Measurements from ENCODE around the gene BAIAP3. TPM values are rescaled to one million over a fixed set of nuclear protein-coding genes. Genes with fewer than 3 reads are reported as not detected.

The BAIAP3 gene
- polyA plus RNA-seq, 6 donors from 2014 or later = 0.20 to 1.3 (median 0.67) TPM; not detected in 1

DNA sequence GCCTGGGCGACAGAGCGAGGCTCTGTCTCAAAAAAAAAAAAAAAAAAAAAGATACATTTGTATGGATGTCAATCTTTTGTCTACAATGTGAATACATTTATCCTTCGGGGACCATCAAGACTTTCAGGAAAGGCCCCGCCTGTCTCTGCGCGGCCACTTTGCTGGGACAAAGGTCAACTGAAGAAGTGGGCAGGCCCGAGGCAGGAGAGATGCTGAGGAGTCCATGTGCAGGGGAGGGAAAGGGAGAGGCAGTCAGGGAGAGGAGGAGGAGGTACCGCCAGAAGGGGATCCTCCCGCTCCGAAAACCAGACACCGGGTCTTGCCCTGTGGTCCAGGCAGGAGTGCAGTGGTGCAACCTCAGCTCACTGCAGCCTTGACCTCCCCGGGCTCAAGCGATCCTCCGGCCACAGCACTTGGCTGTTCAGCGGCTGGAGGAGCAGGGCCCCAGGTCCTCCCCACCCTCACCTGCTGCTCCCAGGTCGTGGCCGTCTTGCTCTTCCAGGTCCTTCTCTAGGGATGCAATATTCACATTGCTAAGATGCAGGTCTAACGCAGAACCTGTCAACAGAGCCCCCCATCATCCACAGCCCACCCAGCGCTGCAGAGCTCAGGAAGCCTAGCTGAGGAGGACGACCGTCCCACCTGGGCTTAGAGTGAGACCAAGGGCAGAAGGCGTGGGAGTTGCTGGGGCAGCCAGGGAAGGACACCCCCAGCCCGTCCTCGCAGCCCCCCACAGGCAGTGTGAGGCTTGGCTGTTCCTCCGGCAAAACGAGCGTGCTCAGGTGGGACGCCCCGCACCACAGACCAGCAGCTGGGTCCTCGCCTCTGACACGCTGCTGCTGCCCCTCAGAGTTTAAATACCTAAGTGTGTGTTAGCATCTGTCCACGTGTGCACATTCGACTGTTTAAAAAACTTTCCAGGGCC lies 37.9 kb downstream of the BAIAP3 start:
- no peak for DNase-seq
- peaks cover 0 to 2% (median under 1%) of the 10 kb centered on the region in 3 donors for H3K4me1 Mint-ChIP-seq
- no peaks in the 10 kb centered on the region for H3K9me3 Mint-ChIP-seq
- H3K4me3 Mint-ChIP-seq = peak overlapping the region in 1 of 8 donors; percentile 9
- H3K27ac Mint-ChIP-seq = peak overlapping the region in 1 of 6 donors; percentile 69
- no peaks in the 10 kb centered on the region for H3K27me3 Mint-ChIP-seq
- ATAC-seq (ENCODE audit: low read depth in 2 of 2) = no peak
- H3K36me3 Mint-ChIP-seq = no peaks in the 10 kb centered on the region

GRCh38 chr16:1372292-1372950 lies 39.0 kb downstream of the BAIAP3 start:
- Mint-ChIP-seq H3K36me3 (no peaks in the 10 kb centered on the region), H3K9me3 (no peaks in the 10 kb centered on the region), H3K4me1 (peaks cover 0 to 4% (median 4%) of the 10 kb centered on the region in 3 donors), H3K27ac (no peak overlapping the region), H3K4me3 (no peak overlapping the region), H3K27me3 (no peaks in the 10 kb centered on the region)
- DNase-seq = no peak
- no peak for ATAC-seq (ENCODE audit: low read depth in 2 of 2)

- DNase-seq (no peak), ATAC-seq (ENCODE audit: low read depth in 2 of 2) (no peak)
- Mint-ChIP-seq H3K9me3 (no peaks in the 10 kb centered on the region), H3K36me3 (no peaks in the 10 kb centered on the region), H3K27me3 (no peaks in the 10 kb centered on the region), H3K4me3 (no peak overlapping the region), H3K27ac (no peak overlapping the region), H3K4me1 (peaks cover 10 to 20% (median 16%) of the 10 kb centered on the region in 3 donors)
These were observed 41.2 kb downstream of the BAIAP3 start for GRCh38 chr16:1374418-1375297.

DNA sequence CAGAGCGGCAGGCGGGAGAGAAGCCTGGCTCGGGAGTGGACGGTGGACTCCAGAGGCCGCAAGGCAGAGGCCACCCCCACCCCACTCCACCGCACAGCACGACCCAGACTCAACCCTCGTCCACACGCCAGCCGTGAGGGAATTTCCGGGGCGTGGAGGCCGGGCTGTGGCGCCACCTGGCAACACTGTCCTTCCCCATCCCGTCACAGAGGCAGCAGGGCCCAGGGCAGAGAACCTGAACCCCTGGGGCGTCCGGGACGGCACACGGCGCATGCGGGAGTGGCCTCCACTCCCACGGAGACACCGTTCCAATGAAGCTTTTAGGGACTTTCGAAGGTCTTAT lies 41.8 kb downstream of the BAIAP3 start:
- DNase-seq (no peak), ATAC-seq (ENCODE audit: low read depth in 2 of 2) (no peak)
- no peaks in the 10 kb centered on the region for H3K36me3 Mint-ChIP-seq
- H3K9me3 Mint-ChIP-seq = no peaks in the 10 kb centered on the region
- peak overlapping the region in 1 of 6 donors; percentile 34 for H3K27ac Mint-ChIP-seq
- H3K4me1 Mint-ChIP-seq = peaks cover 14 to 25% (median 21%) of the 10 kb centered on the region in 3 donors
- H3K27me3 Mint-ChIP-seq = no peaks in the 10 kb centered on the region
- no peak overlapping the region for H3K4me3 Mint-ChIP-seq

- Mint-ChIP-seq H3K4me1 (peaks cover 16 to 27% (median 21%) of the 10 kb centered on the region in 3 donors), H3K36me3 (no peaks in the 10 kb centered on the region), H3K27ac (peak overlapping the region in 2 of 6 donors; percentile 14 to 34), H3K9me3 (no peaks in the 10 kb centered on the region), H3K4me3 (no peak overlapping the region), H3K27me3 (no peaks in the 10 kb centered on the region)
- no peak for DNase-seq
- ATAC-seq (ENCODE audit: low read depth in 2 of 2) = no peak
These were observed 42.4 kb downstream of the BAIAP3 start for GRCh38 chr16:1375741-1376410.

DNA sequence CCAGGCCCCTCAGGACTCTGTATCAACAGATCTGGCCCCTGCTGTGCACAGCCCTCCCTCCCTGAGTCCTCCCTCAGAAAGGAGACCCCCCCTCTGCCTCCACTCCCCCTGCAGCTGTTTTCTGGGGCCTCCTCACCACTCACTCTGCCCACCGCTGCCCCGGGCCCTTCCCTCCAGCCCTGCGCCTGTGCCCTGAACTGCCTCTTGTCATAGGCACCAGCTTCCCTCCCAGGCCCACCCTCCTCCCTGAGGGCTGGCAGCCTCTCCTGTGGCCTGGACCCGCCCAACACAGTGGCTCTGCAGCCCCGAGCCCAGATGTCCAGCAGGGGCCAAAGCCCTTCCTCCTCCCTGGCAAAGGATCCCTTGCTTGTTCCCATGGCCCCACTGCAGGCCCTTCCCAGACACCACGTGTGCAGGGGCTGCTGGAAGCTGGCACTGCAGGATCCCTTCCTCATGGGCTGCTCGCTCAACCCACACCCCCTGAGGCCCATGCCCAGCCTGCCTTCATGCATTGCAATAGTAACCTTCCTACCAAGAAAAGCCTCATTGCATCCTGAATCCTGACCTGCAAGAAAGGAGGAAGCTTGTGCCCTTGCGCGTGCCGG lies 44.1 kb downstream of the BAIAP3 start:
- no peaks in the 10 kb centered on the region for H3K9me3 Mint-ChIP-seq
- H3K27me3 Mint-ChIP-seq = no peaks in the 10 kb centered on the region
- no peak for ATAC-seq (ENCODE audit: low read depth in 2 of 2)
- H3K4me1 Mint-ChIP-seq = peaks cover 16 to 27% (median 21%) of the 10 kb centered on the region in 3 donors
- peak overlapping the region in 3 of 6 donors; percentile 41 to 84 (median 44) for H3K27ac Mint-ChIP-seq
- H3K4me3 Mint-ChIP-seq = peak overlapping the region in 2 of 8 donors; percentile 35 to 61
- DNase-seq = no peak
- no peaks in the 10 kb centered on the region for H3K36me3 Mint-ChIP-seq

- Mint-ChIP-seq H3K4me3 (peak overlapping the region; percentile 5 to 87 (median 52)), H3K36me3 (no peaks in the 10 kb centered on the region), H3K4me1 (peaks cover 16 to 27% (median 21%) of the 10 kb centered on the region in 3 donors), H3K27me3 (no peaks in the 10 kb centered on the region), H3K27ac (peak overlapping the region in 5 of 6 donors; percentile 44 to 92 (median 84)), H3K9me3 (no peaks in the 10 kb centered on the region)
- ATAC-seq (ENCODE audit: low read depth in 2 of 2) = no peak
- no peak for DNase-seq
These were observed 44.8 kb downstream of the BAIAP3 start for GRCh38 chr16:1378087-1378803.

GRCh38 chr16:1378804-1379303 lies 45.4 kb downstream of the BAIAP3 start:
- Mint-ChIP-seq H3K4me1 (peaks cover 16 to 27% (median 21%) of the 10 kb centered on the region in 3 donors), H3K4me3 (peak overlapping the region; percentile 5 to 87 (median 44)), H3K36me3 (no peaks in the 10 kb centered on the region), H3K27me3 (no peaks in the 10 kb centered on the region), H3K9me3 (no peaks in the 10 kb centered on the region), H3K27ac (peak overlapping the region in 5 of 6 donors; percentile 80 to 96 (median 84))
- DNase-seq = no peak
- peak; percentile 72 to 75 for ATAC-seq (ENCODE audit: low read depth in 2 of 2)

DNA sequence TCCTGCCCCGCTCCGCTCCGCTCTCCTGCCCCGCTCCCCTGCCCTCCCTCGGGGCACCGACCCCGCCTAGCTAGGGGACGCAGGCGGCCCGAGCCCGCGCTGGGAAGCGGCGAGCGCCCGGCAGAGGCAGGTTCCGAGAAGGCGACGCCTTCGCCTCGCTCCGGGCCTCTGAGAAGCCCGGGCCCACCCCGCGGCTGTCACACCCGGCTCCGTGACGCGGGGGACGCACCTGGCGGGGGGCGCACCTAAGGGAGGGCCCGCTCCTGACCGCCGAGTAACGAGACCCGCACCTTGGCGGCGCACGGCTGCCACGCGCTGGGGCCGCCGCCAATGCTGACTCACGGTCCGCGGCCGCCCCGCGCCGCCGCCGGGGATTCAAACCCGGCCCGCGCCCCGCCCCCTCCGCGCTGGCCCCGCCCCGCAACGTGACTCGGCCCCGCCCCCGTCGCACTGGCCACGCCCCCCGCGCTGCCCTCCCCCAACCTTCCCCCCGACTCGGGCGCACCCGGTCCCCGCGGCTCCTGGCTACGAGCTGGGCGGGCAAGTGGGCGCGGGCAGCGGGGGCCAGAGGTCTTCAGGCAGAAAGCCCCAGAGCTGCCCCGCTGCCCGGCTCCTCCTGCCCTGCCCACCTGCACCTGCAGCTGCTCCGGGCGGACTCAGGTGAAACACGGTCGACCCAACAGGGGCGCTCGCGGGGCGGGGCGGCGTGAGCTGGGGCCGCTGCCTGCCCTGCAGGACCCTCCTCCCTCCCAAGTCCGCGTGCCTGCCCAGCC lies 46.0 kb downstream of the BAIAP3 start:
- ATAC-seq (ENCODE audit: low read depth in 2 of 2) (peak; percentile 69 to 75), DNase-seq (peak; percentile 69)
- Mint-ChIP-seq H3K4me3 (peak overlapping the region; percentile 76 to 86 (median 79)), H3K36me3 (no peaks in the 10 kb centered on the region), H3K9me3 (no peaks in the 10 kb centered on the region), H3K27ac (peak overlapping the region in 3 of 6 donors; percentile 56 to 86 (median 79)), H3K4me1 (peaks cover 16 to 27% (median 21%) of the 10 kb centered on the region in 3 donors), H3K27me3 (no peaks in the 10 kb centered on the region)

DNA sequence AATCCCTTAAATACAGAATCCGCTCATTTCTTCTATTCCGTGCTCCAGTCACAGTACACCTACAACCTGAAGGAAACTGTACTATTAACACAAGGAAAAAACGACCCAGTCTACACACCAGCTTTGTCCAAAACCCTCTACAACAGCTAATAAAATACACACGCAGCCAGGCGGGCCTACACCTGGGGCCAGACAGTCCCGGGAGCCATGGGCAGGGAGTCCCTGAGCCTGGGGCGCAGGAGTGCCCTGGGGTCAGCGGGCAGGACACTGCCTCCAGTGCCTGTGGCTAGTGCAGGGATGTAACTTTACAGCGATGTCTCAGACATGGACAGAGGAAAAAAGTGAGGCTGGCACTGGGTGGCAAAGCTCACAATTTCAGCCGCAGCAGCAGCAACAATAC lies 46.8 kb downstream of the BAIAP3 start:
- no peak for DNase-seq
- Mint-ChIP-seq H3K9me3 (no peaks in the 10 kb centered on the region), H3K4me1 (peaks cover 16 to 32% (median 21%) of the 10 kb centered on the region in 3 donors), H3K4me3 (peak overlapping the region; percentile 76 to 86 (median 79)), H3K27me3 (no peaks in the 10 kb centered on the region), H3K27ac (peak overlapping the region in 5 of 6 donors; percentile 56 to 88 (median 83)), H3K36me3 (peaks cover 0 to 7% of the 10 kb centered on the region in 2 donors)
- no peak for ATAC-seq (ENCODE audit: low read depth in 2 of 2)

All from naive B cell (primary cell).